ENCODE data around the gene VPS35L. TPM values are rescaled to one million over a fixed set of nuclear protein-coding genes. Genes with fewer than 3 reads are reported as not detected.

Gene VPS35L
- total RNA-seq, 1 donor from 2014 or later = 79.0 TPM

DNA sequence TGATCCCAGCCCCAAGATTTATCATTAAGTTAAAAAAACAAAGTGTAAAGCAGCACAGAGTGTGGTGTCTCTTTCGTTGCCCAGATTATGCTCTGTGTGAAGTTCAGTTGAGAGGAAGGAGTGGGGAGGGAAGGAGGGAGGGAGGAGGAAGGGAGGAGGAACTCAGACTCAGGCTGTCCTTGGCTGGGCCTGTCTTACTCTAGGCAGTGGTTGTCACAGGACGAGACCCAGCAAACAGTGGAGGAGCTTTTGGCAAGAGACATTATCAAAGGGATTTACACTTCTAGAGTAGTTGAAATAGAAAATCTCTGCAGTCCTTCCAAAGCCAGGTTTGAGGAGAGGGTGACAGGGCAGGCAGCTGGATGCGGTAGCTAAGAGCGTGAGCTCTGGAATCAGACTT is 134.7 kb downstream of the VPS35L start:
- no peak overlapping the region for H3K4me3 Mint-ChIP-seq (ENCODE audit: unreplicated experiment)
- H3K9me3 Mint-ChIP-seq (ENCODE audit: unreplicated experiment) = peaks cover 4% of the 10 kb centered on the region
- H3K36me3 Mint-ChIP-seq (ENCODE audit: unreplicated experiment) = peaks cover 28% of the 10 kb centered on the region
- no peak overlapping the region for H3K27ac Mint-ChIP-seq (ENCODE audit: unreplicated experiment)
- TF ChIP-seq, protein P1, sequence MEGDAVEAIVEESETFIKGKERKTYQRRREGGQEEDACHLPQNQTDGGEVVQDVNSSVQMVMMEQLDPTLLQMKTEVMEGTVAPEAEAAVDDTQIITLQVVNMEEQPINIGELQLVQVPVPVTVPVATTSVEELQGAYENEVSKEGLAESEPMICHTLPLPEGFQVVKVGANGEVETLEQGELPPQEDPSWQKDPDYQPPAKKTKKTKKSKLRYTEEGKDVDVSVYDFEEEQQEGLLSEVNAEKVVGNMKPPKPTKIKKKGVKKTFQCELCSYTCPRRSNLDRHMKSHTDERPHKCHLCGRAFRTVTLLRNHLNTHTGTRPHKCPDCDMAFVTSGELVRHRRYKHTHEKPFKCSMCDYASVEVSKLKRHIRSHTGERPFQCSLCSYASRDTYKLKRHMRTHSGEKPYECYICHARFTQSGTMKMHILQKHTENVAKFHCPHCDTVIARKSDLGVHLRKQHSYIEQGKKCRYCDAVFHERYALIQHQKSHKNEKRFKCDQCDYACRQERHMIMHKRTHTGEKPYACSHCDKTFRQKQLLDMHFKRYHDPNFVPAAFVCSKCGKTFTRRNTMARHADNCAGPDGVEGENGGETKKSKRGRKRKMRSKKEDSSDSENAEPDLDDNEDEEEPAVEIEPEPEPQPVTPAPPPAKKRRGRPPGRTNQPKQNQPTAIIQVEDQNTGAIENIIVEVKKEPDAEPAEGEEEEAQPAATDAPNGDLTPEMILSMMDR (IDR thresholded peaks at IDR 0.05) = no peak
- DNase-seq (ENCODE audit: extremely low spot score, unreplicated experiment) = no peak
- peaks cover 15% of the 10 kb centered on the region for H3K4me1 Mint-ChIP-seq (ENCODE audit: unreplicated experiment)
- no peaks in the 10 kb centered on the region for H3K27me3 Mint-ChIP-seq (ENCODE audit: unreplicated experiment)

DNA sequence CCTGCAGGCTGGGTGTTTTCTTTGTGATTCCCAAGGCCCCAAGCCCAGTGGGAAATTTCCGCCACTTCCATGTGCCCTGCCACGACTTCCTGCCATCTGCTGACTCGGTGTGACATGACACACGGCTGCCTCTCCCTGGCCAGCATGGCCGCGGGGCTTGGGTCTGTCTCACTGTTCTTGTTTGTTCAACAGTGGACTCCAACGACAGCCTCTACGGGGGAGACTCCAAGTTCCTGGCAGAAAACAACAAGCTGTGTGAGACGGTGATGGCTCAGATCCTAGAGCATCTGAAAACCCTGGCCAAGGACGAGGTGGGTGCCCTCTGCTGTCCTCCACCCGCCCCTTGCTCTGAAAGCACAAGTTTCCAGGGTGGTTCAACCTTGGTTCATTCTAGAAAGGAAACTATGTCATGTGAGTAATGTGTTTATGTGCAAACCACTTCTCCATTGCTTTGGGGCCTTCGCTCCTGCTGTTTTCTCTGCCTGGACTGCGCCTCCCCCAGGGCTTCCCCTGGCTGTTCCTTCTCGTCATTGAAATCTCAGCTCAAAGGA is 135.7 kb downstream of the VPS35L start:
- peaks cover 23% of the 10 kb centered on the region for H3K36me3 Mint-ChIP-seq (ENCODE audit: unreplicated experiment)
- DNase-seq (ENCODE audit: extremely low spot score, unreplicated experiment) = no peak
- peaks cover 18% of the 10 kb centered on the region for H3K4me1 Mint-ChIP-seq (ENCODE audit: unreplicated experiment)
- H3K27ac Mint-ChIP-seq (ENCODE audit: unreplicated experiment) = peak overlapping the region; percentile 83
- no peak overlapping the region for H3K4me3 Mint-ChIP-seq (ENCODE audit: unreplicated experiment)
- TF ChIP-seq, protein P1 (IDR thresholded peaks at IDR 0.05) = no peak
- no peaks in the 10 kb centered on the region for H3K9me3 Mint-ChIP-seq (ENCODE audit: unreplicated experiment)
- H3K27me3 Mint-ChIP-seq (ENCODE audit: unreplicated experiment) = no peaks in the 10 kb centered on the region

DNA sequence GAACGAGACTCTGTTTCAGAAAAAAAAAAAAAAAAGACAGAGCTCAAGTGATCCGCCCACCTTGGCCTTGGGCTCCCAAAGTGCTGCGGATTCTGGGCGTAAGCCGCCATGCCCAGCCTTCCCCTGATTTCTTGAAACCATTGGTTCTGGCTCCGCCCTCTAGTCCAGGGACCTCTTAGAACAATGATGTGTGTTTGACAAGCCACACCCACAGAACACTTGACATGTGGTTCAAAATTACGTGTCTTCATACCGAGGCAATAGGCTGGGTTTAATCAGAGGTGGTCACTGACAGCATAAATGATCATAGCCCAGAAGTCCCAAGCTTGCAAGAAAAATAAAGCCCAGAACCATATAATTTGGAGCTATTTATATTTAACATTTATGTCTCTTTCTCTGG is 139.5 kb downstream of the VPS35L start:
- Mint-ChIP-seq H3K4me1 (ENCODE audit: unreplicated experiment) (peaks cover 31% of the 10 kb centered on the region), H3K27ac (ENCODE audit: unreplicated experiment) (no peak overlapping the region), H3K9me3 (ENCODE audit: unreplicated experiment) (no peaks in the 10 kb centered on the region), H3K4me3 (ENCODE audit: unreplicated experiment) (no peak overlapping the region), H3K36me3 (ENCODE audit: unreplicated experiment) (peaks cover 21% of the 10 kb centered on the region), H3K27me3 (ENCODE audit: unreplicated experiment) (no peaks in the 10 kb centered on the region)
- no peak for DNase-seq (ENCODE audit: extremely low spot score, unreplicated experiment)
- TF ChIP-seq, protein P1 (IDR thresholded peaks at IDR 0.05) = no peak

DNA sequence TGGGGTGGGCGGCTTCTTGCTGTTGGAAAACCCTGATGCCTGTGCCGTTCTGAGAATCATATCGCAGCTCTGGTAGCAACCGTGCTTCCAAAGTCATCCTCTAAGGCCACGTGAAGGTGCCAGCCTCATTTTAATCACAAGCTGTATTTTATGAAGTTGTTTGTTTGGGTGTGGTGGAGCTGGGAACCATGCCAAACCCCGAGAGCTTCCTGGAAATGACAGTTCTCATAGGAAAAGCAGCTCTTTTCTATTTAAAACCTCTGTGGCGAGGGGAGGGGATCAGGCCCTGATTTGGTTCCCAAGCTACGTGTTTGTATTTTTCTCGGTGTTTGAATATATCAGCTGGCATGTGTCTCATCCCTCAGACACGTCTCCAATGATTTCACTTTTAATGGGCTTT is 140.8 kb downstream of the VPS35L start:
- Mint-ChIP-seq H3K27ac (ENCODE audit: unreplicated experiment) (peak overlapping the region; percentile 91), H3K4me3 (ENCODE audit: unreplicated experiment) (peak overlapping the region; percentile 4)

DNA sequence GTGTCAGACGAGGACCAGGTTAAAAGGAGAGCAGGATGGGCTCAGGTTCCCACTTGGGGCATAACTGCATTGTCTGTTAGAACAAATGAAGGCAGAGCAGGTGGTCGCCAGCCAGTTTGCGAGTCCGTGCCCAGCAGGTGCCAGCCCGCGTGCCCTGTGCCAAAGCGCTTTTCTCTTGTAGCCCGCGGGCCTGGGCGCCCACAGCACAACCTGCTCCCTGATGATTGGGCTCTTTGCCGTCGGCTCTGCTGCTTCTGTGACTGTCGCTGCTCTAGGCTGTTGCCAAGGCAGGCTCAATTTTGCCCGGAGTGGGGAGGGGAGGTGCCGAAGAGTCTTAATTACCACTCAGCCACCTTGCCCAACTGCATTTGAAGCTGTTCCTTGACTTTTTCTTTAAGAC is 141.5 kb downstream of the VPS35L start:
- Mint-ChIP-seq H3K9me3 (ENCODE audit: unreplicated experiment) (no peaks in the 10 kb centered on the region), H3K27ac (ENCODE audit: unreplicated experiment) (peak overlapping the region; percentile 91), H3K4me3 (ENCODE audit: unreplicated experiment) (no peak overlapping the region), H3K27me3 (ENCODE audit: unreplicated experiment) (no peaks in the 10 kb centered on the region), H3K36me3 (ENCODE audit: unreplicated experiment) (peaks cover 26% of the 10 kb centered on the region), H3K4me1 (ENCODE audit: unreplicated experiment) (peaks cover 32% of the 10 kb centered on the region)
- TF ChIP-seq, protein P1 (IDR thresholded peaks at IDR 0.05) = no peak
- DNase-seq (ENCODE audit: extremely low spot score, unreplicated experiment) = no peak

More for the DNA sequence above, 140.8 kb downstream of the VPS35L start:
- DNase-seq (ENCODE audit: extremely low spot score, unreplicated experiment) = no peak
- TF ChIP-seq, protein P1 (IDR thresholded peaks at IDR 0.05) = no peak
- Mint-ChIP-seq H3K36me3 (ENCODE audit: unreplicated experiment) (peaks cover 29% of the 10 kb centered on the region), H3K4me1 (ENCODE audit: unreplicated experiment) (peaks cover 35% of the 10 kb centered on the region), H3K9me3 (ENCODE audit: unreplicated experiment) (no peaks in the 10 kb centered on the region), H3K27me3 (ENCODE audit: unreplicated experiment) (no peaks in the 10 kb centered on the region)

Measured in osteocyte (in vitro differentiated cells).